ENCODE results near the gene MMP14. TPM values are rescaled to one million over a fixed set of nuclear protein-coding genes. Genes with fewer than 3 reads are reported as not detected.

Gene MMP14
- total and polyA plus RNA-seq, 9 of the 15 experiments (the other 6 are each of a cell fraction or from before 2014, with no cell fraction given) = 0.36 to 5.8 (median 1.3) TPM; not detected in 2

DNA sequence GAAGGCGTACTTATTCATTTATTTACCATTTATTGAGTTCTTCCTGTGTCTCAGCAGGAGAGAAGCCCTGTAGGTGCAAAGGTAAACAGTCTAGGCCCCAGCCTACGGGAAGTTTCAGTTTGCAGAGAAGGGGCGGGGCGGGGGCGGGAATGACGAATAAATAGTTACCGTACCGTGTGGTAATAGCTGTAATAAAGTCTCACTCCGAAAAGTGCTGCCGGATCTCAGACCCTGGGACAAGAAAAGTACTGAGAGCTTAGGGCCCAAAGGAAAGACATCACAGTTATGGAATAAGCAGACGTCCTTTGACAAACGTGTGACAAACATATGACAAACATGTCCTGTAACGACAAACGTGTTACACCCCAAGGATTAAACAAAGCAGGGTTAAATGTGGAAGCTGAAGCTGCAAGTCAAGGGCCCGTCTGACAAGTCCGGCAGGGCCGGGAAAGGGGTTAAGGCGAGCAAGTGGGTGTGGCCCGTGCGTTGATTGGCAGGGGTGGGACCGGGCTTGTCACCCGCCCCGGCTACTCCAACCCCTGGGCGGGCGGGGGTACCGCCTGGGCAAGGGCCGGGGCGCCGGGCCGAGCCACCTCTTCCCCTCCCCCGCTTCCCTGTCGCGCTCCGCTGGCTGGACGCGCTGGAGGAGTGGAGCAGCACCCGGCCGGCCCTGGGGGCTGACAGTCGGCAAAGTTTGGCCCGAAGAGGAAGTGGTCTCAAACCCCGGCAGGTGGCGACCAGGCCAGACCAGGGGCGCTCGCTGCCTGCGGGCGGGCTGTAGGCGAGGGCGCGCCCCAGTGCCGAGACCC, 35.0 kb downstream of the MMP14 start, which contains the start of gene LRP10 (continued):
- TF ChIP-seq, protein P1, sequence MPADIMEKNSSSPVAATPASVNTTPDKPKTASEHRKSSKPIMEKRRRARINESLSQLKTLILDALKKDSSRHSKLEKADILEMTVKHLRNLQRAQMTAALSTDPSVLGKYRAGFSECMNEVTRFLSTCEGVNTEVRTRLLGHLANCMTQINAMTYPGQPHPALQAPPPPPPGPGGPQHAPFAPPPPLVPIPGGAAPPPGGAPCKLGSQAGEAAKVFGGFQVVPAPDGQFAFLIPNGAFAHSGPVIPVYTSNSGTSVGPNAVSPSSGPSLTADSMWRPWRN (IDR thresholded peaks at IDR 0.05; ENCODE audit: low read depth) = no peak
- TF ChIP-seq CBX3 (IDR thresholded peaks at IDR 0.05; ENCODE audit: borderline replicate concordance in 1 of 2, low read length in 2 of 2) (peak in 1 of 2 experiments; percentile 49; a peak in 1 of 3 replicates), ELF2 (CRISPR knock-in tag; IDR thresholded peaks at IDR 0.05) (no peak), KDM2B (CRISPR knock-in tag; IDR thresholded peaks at IDR 0.05) (no peak), ZSCAN29 (IDR thresholded peaks at IDR 0.05) (no peak), NR3C1 (CRISPR knock-in tag; IDR thresholded peaks at IDR 0.05) (no peak), SRSF3 (IDR thresholded peaks at IDR 0.05; ENCODE audit: insufficient read depth, low read length) (no peak), ZNF584 (CRISPR knock-in tag; IDR thresholded peaks at IDR 0.05; ENCODE audit: low read depth) (no peak), NCOA2 (IDR thresholded peaks at IDR 0.05; ENCODE audit: partially characterized antibody in 2 of 2) (peak in 1 of 2 experiments; percentile 74), ZNF699 (CRISPR knock-in tag; IDR thresholded peaks at IDR 0.05; ENCODE audit: insufficient replicate concordance) (no peak), GABPB2 (CRISPR knock-in tag; conservative IDR thresholded peaks at IDR 0.05) (no peak), SMARCA5 (IDR thresholded peaks at IDR 0.05) (peak; percentile 10; the same call in 1 of the 2 replicates), ESRRA (IDR thresholded peaks at IDR 0.05; ENCODE audit: borderline replicate concordance, low read depth) (no peak), FOXK1 (CRISPR knock-in tag; IDR thresholded peaks at IDR 0.05; ENCODE audit: borderline replicate concordance) (no peak), COPS2 (conservative IDR thresholded peaks at IDR 0.05) (no peak), MTA3 (IDR thresholded peaks at IDR 0.05; ENCODE audit: borderline replicate concordance) (0 out of 2 replicates have a peak, but pooled peaks have one; percentile 90), LEF1 (IDR thresholded peaks at IDR 0.05) (peak; percentile 55; the same call in 1 of the 2 replicates), ZNF134 (CRISPR knock-in tag; conservative IDR thresholded peaks at IDR 0.05) (no peak), NRF1 (conservative IDR thresholded peaks at IDR 0.05 in 1 of 2, IDR thresholded peaks at IDR 0.05 in 1 of 2) (peak; percentile 73 to 77), TEAD2 (tag; IDR thresholded peaks at IDR 0.05) (no peak)
- TF ChIP-seq, protein P2, sequence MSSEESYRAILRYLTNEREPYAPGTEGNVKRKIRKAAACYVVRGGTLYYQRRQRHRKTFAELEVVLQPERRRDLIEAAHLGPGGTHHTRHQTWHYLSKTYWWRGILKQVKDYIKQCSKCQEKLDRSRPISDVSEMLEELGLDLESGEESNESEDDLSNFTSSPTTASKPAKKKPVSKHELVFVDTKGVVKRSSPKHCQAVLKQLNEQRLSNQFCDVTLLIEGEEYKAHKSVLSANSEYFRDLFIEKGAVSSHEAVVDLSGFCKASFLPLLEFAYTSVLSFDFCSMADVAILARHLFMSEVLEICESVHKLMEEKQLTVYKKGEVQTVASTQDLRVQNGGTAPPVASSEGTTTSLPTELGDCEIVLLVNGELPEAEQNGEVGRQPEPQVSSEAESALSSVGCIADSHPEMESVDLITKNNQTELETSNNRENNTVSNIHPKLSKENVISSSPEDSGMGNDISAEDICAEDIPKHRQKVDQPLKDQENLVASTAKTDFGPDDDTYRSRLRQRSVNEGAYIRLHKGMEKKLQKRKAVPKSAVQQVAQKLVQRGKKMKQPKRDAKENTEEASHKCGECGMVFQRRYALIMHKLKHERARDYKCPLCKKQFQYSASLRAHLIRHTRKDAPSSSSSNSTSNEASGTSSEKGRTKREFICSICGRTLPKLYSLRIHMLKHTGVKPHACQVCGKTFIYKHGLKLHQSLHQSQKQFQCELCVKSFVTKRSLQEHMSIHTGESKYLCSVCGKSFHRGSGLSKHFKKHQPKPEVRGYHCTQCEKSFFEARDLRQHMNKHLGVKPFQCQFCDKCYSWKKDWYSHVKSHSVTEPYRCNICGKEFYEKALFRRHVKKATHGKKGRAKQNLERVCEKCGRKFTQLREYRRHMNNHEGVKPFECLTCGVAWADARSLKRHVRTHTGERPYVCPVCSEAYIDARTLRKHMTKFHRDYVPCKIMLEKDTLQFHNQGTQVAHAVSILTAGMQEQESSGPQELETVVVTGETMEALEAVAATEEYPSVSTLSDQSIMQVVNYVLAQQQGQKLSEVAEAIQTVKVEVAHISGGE (CRISPR knock-in tag; IDR thresholded peaks at IDR 0.05) = peak in 1 of 3 experiments; percentile 25; a peak in 1 of 6 replicates
- TF ChIP-seq, protein P3, sequence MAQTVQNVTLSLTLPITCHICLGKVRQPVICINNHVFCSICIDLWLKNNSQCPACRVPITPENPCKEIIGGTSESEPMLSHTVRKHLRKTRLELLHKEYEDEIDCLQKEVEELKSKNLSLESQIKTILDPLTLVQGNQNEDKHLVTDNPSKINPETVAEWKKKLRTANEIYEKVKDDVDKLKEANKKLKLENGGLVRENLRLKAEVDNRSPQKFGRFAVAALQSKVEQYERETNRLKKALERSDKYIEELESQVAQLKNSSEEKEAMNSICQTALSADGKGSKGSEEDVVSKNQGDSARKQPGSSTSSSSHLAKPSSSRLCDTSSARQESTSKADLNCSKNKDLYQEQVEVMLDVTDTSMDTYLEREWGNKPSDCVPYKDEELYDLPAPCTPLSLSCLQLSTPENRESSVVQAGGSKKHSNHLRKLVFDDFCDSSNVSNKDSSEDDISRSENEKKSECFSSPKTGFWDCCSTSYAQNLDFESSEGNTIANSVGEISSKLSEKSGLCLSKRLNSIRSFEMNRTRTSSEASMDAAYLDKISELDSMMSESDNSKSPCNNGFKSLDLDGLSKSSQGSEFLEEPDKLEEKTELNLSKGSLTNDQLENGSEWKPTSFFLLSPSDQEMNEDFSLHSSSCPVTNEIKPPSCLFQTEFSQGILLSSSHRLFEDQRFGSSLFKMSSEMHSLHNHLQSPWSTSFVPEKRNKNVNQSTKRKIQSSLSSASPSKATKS (CRISPR knock-in tag; IDR thresholded peaks at IDR 0.05) = no peak

Measured in K562 (cell line).